Kidney epithelial cell (primary cell): Measurements from ENCODE around the gene CGREF1. TPM values are rescaled to one million over a fixed set of nuclear protein-coding genes. Genes with fewer than 3 reads are reported as not detected.

Source experiments
- DNase-seq: peaks from one replicate; pipeline ENCODE4 v3.0.0-alpha.2; 2010; ENCODE audit warnings: low read depth
- H3K27me3 ChIP-seq: 2 replicates; pipeline ENCODE4 v1.6.0; 2011; ENCODE audit warnings: low read length; ENCODE audit not compliant: control insufficient read depth, insufficient read depth
- H3K36me3 ChIP-seq: 2 replicates; pipeline ENCODE4 v1.5.1; 2011; ENCODE audit warnings: low read length; ENCODE audit not compliant: control insufficient read depth, insufficient read depth
- H3K4me3 ChIP-seq: 2 replicates; pipeline ENCODE4 v1.5.1; 2011; ENCODE audit warnings: low read depth, mild to moderate bottlenecking, control low read depth, low read length
- total RNA-seq: library from RNA; depleted of rRNA; stranded (reverse); fragments of >200 nt; gene quantifications from 2 replicates; pipeline ENCODE4 v1.2.3, GENCODE V29; 2015
- TF ChIP-seq, protein P1 (sequence below): IDR thresholded peaks from 2 replicates; pipeline ENCODE4 v1.5.1; 2011; ENCODE audit warnings: mild to moderate bottlenecking, moderate library complexity, low read length, control low read depth, inconsistent platforms; ENCODE audit not compliant: insufficient read depth, poor library complexity, severe bottlenecking

Gene CGREF1
- total RNA-seq, 1 donor from 2014 or later = 1.8 TPM

DNA sequence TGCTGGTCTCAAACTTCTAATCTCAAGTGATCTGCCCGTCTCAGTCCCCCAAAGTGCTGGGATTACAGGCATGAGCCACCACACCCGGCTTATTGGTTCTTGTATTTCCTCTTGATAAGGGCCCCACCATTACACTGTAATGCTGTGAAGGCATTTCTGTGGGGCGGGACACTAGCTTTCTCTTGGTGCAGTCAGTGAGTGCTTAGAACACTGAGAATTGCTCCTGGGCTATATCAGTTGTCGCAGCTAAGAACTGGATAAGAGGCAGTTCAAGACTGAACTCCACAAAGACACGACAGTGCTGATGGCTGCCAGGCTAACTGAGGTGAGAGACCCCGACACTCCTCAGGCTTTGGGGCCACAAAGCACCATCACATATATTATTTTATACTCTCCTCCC, 30.3 kb downstream of the CGREF1 start:
- TF ChIP-seq, protein P1, sequence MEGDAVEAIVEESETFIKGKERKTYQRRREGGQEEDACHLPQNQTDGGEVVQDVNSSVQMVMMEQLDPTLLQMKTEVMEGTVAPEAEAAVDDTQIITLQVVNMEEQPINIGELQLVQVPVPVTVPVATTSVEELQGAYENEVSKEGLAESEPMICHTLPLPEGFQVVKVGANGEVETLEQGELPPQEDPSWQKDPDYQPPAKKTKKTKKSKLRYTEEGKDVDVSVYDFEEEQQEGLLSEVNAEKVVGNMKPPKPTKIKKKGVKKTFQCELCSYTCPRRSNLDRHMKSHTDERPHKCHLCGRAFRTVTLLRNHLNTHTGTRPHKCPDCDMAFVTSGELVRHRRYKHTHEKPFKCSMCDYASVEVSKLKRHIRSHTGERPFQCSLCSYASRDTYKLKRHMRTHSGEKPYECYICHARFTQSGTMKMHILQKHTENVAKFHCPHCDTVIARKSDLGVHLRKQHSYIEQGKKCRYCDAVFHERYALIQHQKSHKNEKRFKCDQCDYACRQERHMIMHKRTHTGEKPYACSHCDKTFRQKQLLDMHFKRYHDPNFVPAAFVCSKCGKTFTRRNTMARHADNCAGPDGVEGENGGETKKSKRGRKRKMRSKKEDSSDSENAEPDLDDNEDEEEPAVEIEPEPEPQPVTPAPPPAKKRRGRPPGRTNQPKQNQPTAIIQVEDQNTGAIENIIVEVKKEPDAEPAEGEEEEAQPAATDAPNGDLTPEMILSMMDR = no peak
- no peaks in the 10 kb centered on the region for H3K36me3 ChIP-seq
- no peak for DNase-seq
- H3K27me3 ChIP-seq = no peaks in the 10 kb centered on the region
- H3K4me3 ChIP-seq = no peak overlapping the region

DNA sequence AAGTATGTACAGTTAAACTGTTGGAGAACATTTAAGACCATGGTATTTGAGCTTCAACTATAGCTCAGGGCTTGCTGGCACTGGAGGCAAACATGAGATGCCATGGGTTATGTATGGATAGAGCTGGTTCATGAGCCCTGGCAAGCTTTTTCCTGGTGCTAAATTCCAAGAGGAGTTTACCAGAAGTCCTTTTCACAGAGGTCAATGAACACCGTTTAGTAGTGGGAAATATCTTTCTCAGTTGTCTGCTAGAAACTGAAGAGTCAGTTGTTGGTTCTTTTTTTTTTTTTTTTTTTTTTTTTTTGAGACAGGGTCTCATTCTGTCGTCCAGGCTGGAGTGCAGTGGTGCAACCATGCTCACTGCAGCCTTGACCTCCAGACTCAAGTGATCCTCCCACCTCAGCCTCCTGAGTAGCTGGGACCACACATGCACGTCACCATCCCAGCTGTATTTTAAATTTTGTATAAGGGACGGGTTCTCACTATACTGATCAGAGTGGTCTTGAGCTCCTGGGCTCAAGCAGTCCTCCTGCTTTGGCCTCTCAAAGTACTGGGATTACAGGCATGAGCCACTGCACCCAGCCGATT, 31.0 kb downstream of the CGREF1 start:
- Histone ChIP-seq H3K27me3 (no peaks in the 10 kb centered on the region), H3K4me3 (no peak overlapping the region), H3K36me3 (no peaks in the 10 kb centered on the region)
- TF ChIP-seq, protein P1 = no peak
- DNase-seq = no peak

DNA sequence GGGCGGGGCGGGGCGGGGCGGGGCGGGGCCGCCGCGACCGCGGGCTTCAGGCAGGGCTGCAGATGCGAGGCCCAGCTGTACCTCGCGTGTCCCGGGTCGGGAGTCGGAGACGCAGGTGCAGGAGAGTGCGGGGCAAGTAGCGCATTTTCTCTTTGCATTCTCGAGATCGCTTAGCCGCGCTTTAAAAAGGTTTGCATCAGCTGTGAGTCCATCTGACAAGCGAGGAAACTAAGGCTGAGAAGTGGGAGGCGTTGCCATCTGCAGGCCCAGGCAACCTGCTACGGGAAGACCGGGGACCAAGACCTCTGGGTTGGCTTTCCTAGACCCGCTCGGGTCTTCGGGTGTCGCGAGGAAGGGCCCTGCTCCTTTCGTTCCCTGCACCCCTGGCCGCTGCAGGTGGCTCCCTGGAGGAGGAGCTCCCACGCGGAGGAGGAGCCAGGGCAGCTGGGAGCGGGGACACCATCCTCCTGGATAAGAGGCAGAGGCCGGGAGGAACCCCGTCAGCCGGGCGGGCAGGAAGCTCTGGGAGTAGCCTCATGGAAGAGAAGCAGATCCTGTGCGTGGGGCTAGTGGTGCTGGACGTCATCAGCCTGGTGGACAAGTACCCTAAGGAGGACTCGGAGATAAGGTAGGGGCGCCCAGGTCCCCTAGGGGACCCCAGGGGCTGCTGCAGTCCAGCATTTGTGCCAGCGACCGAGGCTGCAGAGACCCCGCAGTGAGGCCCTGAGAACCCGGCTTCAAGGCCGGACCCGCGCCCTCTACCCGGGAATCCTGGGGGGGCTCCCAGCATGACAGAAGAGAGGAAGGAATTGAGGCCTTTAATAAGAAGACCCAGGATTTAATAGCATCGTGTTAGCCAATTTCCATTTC, 32.0 kb downstream of the CGREF1 start, which contains the start of gene KHK:
KHK (plus strand) TSS at position 49 of the 870 bp plus-strand sequence; CDS start at position 537, 488 bp downstream.
- Histone ChIP-seq H3K36me3 (no peaks in the 10 kb centered on the region), H3K27me3 (no peaks in the 10 kb centered on the region), H3K4me3 (peak within 1 kb of the TSS; percentile 55)
- DNase-seq = no peak
- TF ChIP-seq, protein P1 = no peak

DNA sequence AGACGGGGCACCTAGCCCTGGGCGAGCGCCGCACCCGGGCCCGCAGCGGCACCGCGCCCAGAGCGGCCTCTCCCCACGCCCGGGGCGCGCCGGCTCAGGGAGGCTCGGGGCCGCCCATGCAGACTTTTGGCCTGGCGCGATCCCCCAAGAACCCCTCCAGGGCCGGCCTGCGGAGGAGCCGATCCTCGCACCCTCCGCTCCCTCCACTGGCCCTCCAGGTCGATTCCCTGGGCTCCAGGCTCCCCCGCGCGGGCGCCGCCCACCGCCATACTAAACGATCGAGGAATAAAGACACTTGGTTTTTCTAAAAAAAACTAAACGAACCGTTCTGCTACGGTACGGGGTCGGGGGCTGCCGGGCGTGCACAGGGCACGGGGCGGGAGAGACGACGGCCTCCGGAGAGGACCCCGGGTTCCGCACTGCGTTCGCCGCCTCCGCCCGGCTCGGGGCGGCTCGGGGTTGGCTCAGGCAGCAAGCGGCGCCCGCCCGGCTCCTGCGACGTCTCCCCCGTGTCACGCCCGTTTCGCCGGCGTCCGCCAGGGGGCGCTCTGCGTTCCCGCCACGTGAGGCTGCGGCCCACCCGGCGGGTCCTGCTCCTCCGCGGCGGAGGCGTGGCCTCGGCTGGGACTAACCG, 32.7 kb downstream of the CGREF1 start:
- Histone ChIP-seq H3K36me3 (no peaks in the 10 kb centered on the region), H3K4me3 (peak overlapping the region; percentile 55), H3K27me3 (no peaks in the 10 kb centered on the region)
- DNase-seq = peak; percentile 51
- TF ChIP-seq, protein P1 = peak; percentile 24

DNA sequence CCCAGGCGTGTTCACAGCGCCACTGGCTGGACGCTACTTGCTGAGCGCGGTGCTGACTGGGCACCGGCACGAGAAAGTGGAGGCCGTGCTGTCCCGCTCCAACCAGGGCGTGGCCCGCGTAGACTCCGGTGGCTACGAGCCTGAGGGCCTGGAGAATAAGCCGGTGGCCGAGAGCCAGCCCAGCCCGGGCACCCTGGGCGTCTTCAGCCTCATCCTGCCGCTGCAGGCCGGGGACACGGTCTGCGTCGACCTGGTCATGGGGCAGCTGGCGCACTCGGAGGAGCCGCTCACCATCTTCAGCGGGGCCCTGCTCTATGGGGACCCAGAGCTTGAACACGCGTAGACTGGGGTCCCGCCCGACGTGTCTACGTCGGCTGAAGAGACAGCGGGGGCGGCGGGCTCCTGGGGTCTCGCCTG, 33.2 kb downstream of the CGREF1 start:
- no peaks in the 10 kb centered on the region for H3K36me3 ChIP-seq
- TF ChIP-seq, protein P1 = peak; percentile 63
- H3K27me3 ChIP-seq = no peaks in the 10 kb centered on the region
- H3K4me3 ChIP-seq = peak overlapping the region; percentile 55
- DNase-seq = no peak
